HS-27A (cell line): ENCODE results near the gene UST.
A peak's percentile ranks its signal among the peaks of the same experiment; 100 is the strongest.
"Not testable (repeated sequence)": the region's sequence is repeated elsewhere in the genome, so short reads cannot be mapped to it uniquely, and the experiment has no call there.

Source experiments
- DNase-seq: peaks from one replicate; pipeline ENCODE4 v3.0.0-alpha.2; 2012; ENCODE audit warnings: low read depth, missing footprints

UST gene

DNA sequence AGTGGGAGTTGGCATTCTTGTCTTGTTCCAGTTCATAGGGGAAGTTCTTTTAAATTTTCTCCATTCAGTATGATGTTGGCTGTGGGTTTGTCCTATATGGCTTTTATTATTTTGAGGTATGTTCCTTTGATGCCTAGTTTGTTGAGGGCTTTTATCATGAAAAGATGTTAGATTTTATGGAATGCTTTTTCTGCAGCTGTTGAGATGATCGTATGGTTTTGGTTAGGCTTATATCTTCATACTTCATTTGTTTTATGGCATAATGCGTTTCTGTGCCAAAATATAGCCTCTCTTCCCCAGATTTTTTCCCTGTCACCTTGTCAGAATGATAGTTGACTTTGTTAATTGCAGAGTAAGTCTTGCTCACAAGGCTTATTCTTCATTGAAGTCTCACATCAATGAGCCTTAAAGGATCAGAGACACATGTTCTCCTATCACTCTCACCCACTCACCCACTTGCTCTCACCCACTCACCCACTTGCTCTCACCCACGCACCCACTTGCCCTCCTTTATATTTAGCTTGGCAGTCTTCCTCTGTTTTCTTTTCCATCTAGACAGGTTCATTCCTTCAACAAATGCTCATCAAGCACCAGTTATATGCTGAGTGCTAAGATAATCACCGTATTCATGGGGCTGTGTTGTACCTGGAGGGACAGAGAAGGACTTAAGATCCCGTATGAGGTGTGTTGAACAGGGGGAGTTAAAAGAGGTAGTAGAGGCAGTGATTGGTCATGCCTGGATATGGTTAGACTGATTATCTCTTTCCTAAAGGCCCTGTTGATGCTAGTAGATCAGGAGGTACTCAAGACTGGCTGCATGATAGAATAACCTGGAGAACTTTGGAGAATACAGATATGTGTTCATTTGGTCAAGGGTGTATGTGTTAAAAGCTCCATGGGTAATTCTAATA, 19.3 kb downstream of the UST start:
- DNase-seq: no peak

DNA sequence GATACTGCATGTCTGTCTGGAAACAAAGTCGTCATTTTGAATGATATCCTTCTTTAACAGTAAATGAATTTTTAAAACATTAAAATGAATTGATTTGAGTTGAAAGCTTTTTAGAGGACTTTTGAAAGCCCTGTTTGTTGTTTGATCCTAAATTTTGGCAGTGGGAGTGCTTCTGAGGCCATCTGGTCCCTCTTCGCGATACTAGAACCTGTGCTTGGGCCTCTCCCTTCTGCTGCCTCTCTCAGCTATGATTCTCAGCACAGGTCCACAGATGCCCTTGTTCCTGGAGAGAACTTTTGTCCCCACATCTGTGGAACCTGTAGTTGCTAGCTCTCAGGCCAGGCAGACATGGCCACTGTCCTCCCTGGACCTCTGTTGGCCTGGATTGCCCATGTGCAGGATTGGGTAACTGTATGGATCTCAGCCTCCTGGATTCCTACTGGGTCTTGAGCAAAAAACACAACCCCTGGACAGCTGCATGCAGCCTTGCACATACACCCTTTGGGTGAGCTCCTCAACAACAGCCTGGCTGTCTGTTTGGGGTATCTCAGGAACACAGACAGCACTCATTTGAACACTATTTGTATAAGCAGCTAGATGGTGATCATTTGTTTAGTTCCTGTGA, 21.9 kb downstream of the UST start:
- DNase-seq: no peak

DNA sequence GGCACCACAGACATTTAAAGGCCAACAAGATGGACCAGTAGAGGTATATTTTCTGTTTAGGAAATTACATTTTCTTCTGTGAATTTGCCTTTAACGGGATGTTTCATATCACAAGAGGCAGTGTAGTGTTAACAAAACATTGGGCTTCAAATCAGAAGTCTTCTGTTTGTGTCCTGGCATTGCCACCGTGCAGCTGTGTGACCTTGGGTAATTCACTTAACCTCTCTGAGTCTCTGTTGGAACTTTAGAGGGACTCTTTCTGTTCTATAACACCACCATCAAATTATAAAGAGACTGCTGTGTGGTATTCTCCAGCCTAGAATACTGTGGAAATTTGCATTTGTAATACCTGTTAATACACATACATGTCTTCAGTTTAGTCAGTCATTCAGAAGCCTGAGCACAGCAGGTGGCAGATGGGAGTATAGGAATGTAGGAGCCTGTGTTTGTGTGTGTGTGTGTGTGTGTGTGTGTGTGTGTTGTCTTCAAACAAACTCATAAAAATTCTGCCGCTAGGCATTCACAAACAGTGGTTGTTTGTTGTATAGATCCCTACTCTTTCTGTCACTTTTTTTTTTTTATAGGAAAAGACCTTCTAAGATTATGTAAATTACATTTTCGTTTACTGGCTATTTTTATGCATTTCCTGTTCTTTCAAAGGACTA, 22.6 kb downstream of the UST start:
- DNase-seq: no peak

DNA sequence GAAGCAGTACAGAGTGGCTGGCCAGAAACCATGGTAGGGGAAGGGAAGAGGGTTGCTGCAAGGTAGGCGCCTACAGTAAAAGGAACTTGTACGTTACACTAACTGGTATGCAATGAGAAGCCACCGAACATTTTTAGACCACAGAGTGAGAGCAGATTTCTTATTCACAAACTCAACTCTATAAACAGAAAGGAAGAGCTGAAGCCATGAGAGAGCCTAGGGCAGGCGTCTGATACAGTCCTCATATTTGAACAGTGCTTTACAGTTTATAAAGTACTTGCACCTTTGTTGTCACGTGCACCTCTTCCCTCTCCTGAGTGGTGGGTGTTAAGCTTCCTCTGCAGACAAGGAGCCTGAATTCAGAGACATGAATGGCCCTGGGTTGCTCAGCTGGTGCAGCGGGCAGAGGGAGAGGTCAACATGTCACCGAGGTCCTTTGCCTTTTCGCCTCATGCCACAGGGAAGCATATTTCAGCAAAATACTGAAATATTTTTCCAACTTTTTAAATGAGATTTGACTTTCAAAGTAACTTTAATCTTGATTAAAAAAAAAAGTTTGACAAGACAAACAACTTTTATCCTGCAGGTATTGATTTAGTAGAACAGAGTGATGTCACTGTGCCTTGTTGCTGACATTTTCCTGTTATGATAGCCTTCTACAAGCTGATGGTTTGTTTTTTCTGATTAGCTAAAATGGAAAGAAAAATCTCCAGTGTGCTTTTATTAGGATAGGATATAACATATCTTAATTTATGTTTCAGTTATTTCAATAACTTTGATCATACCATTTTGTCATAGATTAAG, 23.8 kb downstream of the UST start:
- DNase-seq: no peak

DNA sequence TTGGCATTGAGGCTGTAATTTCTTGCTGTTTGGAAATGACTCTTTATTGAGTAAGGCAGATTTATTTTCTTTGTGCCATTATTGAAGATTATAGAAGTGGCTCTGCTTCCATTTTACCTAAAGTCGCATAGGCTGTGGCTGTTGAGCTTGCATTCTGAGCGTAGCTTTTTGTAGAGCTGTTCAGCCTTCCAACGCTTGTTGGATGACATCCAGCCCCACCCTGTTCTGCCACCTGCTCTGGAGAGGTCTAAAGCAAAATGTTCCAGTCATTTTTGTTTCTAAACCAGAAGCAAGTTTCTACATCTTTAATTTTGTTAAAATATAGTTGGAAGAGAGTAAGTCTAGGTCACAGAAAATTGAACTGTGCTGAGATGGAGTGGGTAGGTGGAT, 24.4 kb downstream of the UST start:
- DNase-seq: no peak

DNA sequence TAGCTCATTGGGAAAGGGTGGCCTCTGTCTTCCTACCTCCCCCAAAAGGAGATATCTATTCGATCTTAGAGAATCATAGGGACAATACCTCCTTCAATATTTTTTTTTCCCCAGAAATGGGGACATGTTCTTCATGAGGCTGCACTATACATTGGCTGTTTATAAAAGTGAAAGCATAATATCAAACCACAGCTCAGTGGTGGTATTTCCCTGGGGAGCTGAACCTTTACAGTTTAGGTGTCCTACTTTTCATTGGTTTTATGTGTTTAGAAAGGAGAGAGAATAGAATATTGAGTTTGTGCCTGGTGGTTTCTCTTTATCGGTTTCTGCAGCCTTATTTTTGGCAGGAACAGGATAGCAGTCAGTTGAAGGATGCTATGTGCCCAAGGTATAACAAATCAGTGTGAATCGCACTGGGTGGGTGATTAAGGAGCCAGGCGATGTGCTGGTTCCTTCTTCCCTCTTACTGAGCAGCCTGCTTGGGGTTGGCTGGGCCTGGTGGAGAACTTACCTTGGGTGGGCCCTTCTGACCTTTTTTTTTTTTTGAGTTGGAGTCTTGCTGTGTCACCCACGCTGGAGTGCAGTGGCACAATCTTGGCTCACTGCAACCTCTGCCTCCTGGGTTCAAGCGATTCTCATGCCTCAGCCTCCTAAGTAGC, 25.2 kb downstream of the UST start:
- no peak for DNase-seq

DNA sequence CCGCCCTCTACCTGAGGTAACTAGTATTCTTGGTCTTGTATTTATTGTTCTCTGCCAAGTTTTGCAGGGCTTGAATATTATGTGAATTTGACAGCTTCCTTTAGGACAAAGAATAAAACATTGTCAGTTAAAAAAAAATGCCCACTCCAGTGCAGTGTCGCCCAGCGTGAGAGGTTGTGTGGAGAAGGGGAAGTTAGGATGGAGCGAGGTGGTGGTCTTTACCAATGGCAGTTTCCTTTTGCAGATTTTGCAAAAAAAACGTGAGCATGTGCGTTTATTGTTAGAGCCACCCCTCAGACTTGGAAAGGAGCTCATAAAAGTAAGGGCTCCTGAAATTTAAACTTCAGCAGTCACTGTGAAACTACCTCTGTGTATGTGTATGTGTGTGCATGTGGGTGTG, 28.3 kb downstream of the UST start:
- DNase-seq: no peak

DNA sequence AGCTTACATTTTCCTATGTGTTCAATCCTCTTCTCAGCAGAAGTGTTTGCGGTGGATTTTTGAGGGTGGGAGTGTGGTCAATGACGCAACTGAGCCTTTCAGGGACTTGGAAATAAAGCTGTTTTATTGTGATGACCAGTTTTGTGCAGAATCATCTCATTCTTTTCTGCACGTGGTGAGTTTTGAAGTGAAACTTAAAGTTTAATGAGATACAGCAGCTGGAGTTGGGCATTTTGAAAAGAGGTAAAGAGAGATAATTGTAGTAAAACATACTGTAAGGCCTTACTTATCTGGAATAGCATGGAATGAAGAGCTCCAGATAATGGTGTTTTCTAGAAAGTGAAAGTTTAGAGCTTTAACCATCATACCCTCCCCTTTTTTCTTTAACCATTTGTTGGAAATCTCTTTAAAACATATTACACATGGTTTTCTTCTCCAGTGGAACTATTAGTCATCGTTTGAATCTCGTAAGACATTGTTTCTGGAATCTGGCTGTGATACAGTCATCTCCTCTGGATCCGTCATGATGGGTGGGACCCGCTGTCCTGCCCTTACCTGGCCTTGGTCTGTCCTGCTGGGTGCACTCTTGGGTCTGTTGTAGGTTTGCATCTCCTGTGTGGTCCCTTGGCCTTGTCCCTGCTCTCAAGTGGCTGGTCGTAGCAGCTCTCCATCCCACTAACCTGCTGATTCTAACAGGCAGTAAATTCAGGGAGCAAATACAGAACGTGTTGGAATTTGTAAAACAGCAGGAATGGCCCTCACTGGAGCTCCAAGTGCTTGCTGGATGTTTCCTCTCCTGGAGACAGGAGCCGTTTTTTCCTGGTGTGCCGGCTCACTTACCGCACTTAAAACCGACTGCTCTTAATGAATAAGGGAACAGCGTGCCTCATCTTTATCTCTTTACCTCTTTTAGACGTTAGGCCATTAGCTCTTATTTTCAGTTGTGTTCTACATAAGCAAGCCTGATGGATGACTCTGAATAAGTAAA, 29.8 kb downstream of the UST start:
- DNase-seq: no peak

DNA sequence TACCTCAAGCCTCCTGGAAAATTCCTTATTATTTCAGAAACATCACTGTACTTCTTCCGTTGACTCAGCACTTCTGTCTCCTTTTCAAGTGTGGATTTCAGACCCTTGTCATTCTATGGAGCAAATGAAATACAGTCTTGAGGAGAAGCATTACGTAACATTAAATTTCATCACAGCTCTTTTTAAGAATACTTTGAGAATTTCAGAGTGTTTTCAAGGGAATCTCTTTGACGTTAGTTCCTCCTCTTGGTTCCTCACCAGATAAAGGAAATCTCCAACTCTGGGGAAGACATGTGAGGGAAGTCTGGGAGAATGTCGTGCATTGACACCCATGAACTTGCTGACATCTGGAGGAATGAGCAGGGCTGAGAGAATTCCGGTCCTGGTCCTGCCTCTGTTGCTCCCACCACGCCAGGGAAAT, 32.3 kb downstream of the UST start:
- DNase-seq: no peak

DNA sequence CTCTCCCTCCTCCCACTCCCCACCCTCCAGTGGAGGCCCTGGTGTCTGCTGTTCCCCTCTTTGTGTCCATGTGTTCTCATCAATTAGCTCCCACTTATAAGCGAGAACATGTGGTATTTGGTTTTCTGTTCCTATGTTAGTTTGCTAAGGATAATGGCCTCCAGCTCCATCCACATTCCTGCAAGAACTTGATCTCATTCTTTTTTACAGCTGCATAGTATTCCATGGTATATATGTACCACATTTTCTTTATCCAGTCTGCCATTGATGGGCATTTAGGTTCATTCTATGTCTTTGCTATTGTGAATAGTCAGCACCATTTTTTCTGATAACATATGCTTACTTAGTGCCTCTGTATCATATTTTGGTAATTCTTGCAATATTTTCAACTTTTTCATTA, 33.6 kb downstream of the UST start:
- not testable (repeated sequence) for DNase-seq

DNA sequence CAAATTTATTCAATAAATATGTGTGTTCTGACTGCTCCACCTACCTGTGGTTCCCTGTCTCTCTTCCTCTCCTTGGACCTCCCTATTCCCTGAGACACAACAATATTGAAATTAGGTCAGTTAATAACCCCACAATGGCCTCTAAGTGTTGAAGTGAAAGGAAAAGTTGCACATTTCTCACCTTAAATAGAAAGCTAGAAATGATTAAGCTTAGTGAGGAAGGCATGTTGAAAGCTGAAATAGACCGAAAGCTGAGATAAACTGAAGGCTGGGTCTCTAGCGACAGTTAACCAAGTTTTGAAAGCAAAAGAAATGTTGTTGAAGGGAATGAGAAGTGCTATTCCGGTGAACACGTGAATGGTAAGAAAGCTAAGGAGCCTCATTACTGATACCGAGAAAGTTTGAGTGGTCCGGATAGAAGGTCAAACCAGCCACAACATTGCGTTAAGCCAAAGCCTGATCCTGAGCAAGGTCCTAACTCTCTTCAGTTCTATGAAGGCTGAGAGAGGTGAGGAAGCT, 34.1 kb downstream of the UST start:
- DNase-seq: no peak

DNA sequence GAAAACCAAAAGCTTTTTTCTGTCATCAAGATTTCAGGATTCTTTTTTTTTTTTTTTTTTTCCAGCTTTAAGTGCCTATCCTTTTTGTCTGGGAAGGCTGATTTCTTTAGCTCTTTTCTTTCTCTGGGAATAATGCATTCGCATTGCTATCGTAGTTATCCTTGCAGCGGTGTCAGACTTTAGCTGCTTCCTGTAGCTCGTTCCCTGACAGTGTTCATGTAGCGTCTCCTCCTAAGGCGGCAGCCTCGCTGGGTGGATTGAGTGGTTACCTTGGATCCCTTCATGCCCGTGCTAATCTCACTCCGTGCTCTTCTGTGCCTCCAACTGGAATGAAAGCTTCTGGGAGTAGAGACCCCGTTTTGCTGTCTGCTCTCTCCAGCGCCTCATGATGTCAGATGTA, 43.1 kb downstream of the UST start:
- no peak for DNase-seq

DNA sequence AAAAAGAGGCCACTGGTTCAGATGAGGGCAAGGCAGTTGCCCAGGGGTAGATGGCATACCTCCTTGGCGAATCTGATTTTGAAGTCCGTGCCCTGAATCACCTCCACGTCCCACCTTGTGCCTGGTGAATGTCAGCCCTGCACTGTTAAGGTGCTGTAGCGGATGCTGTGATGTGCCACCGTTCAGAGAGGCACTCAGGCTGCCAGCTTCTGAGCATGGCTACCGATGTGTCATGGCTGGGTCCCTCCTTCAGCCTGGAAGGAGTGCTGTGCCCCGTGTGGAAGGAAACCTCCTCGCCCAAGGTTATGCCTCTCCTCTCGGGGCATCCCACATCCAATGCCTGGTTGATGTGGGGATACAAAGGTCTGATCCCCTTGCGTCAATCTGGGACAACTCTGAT, 43.6 kb downstream of the UST start:
- no peak for DNase-seq

DNA sequence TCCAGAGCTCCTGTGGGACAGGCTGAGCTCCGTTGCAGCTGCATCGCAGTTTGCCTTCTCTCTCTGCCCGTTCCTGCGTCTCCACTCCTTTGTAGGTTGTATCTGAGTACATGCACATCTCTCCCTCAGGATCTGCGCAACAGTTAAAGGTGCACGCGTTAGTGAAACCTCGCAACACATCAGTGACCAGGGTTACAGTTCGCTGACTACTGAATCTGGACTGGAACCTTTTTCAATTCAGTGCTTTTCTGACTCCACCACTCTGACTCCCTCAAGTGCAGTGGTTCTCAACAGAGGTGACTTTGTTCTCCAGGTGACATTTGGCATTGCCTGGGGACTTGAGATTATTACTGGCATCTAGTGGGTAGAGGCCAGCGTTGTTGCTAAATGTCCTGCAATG, 44.0 kb downstream of the UST start:
- DNase-seq: no peak

DNA sequence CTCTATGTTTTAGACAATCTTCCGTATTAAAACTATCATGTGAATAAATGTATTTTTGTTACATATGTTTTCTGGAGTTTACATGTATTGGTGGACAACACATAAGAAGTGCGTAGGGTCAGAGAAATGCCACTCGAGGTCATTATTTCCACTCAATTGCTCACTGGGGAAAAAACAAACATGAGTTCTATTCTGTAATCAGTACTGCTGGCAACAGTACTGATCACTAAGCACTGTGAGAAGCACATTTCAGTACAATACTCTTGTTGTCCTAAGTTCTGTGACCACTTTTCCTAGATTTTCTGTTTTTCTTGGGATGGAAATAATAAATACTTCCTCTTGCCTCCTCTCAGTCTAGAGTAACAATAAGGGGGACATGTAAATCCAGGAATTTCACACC, 44.5 kb downstream of the UST start:
- DNase-seq: no peak

DNA sequence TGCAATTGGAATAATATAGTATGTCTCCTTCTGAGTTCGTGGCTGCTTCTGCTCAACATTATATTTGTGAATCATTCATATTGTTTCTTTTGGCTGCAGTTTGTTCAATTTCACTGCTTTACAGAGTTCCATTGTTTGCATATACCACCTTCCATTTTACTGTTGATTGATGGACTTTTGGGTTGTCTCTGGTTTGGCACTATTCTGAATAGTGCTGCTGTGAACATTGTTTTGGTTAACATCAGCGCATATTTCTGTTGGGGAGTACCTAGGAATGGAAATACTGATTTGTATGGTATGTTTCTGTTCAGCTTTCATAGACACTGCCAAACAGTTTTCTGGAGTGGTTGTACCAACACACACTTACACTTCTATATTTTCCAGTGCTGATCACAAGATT, 46.9 kb downstream of the UST start:
- DNase-seq: no peak

DNA sequence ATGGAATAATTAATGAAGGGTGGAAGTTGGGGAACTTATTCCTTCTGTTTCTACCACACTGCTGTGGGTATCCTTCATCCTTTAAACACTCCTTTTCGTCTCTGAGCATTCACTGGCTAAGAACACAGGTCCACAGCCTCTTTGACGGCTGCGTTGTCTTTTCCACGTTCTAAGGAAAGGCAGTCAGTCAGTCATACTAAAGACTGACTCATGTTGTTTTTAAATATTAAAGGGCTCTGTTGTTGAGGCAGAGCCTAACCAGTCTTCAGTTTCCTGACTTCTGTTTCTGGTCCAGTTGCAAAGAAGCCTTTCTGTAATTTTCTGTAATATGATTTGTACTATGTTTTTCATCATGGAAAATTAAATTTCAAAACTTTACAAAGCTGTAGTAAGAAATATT, 48.0 kb downstream of the UST start:
- DNase-seq: no peak

DNA sequence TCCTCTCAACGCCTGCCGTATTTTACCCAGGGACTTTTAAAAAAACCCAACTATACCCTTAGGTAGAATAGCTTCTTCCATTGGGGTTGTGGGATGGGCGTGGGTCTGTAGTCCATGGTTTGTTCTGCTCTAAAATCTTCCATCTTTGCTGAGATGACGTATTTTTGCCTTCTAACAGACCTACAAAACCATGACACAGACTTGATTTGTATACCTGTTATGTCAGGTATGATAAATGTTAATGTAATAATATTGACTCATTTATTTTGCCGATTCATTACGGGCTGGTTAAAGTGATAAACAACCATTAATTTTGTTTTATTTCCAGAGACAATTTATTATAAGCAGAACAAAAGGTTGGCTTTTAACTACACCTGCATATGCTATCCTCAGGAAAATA, 48.7 kb downstream of the UST start:
- DNase-seq: no peak

DNA sequence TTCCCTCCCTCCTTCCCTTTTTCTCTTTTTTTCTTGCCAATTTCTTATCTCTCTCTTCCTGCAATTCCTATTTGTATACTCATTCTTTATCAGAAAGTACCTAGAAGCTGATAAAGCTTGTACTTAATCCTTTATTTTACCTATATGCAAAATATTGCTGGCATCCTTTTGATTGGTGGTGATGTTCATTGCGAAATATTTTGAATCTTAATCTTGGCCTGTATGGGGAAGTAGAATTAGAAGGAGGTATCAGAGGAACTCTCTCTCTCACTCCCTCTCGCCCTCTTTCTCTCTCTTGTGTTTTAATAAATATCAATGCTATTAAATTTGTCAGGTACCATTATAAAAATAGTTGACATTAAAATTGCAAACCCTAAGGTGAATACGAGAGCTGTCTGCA, 52.8 kb downstream of the UST start:
- DNase-seq: no peak

DNA sequence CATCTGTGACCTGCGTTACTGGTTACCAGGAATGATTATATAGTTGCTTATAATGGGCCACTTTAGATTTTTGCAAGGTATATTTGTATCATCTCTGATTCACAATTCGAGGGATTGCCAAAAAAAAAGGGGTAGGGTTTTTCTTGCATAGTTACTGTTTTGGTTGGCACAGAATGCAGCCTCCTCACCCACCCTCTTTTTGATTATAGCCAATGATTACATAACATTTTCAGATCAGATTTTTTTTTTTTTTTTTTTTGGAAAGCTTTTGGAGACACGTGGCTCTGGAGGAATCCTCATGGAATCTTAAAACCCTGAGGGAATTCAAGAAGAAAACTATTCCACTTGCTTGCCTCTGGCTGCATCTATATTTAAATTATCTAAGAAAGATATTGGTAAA, 53.7 kb downstream of the UST start:
- DNase-seq: peak; percentile 14
